GM21717 (cell line): ENCODE results near the gene PDE8A.
A peak's percentile ranks its signal among the peaks of the same experiment; 100 is the strongest.

Experiments
- ATAC-seq: cut with Tn5 transposase; IDR thresholded peaks from one replicate; pipeline ENCODE4 v1.9.1; 2021; ENCODE audit warnings: mild to moderate bottlenecking, moderate library complexity; ENCODE audit not compliant: unreplicated experiment

PDE8A gene

GRCh38 chr15:85071504-85071903, 89.8 kb downstream of the PDE8A start:
- ATAC-seq: no peak

- no peak for ATAC-seq
These were observed 91.3 kb downstream of the PDE8A start for GRCh38 chr15:85072917-85073316.

- peak; percentile 88 for ATAC-seq
These were observed 92.0 kb downstream of the PDE8A start for GRCh38 chr15:85073556-85074194.

DNA sequence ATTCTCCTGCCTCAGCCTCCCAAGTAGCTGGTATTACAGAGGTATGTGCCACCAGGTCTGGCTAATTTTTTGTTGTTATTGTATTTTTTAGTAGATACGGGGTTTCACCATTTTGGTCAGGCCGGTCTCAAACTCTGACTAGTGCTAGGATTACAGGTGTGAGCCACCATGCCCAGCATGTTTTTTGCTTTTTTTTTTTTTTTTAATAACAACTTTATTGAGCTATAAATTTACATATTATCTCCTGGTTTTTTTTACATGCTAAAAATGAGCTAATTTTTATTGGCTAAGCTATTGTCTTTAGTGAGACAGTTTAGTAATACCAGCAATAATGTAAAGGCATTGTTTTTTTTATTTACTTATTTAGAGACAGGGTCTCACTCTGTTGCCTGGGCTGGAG, 105.2 kb downstream of the PDE8A start:
- no peak for ATAC-seq

- ATAC-seq: no peak
These were observed 106.6 kb downstream of the PDE8A start for GRCh38 chr15:85088300-85088699.

- ATAC-seq: no peak
These were observed 108.4 kb downstream of the PDE8A start for GRCh38 chr15:85089929-85090597.

- ATAC-seq: no peak
These were observed 110.3 kb downstream of the PDE8A start for GRCh38 chr15:85091990-85092389.

- ATAC-seq: no peak
These were observed 113.0 kb downstream of the PDE8A start for GRCh38 chr15:85094685-85095084.

- no peak for ATAC-seq
These were observed 113.9 kb downstream of the PDE8A start for GRCh38 chr15:85095566-85095965.

DNA sequence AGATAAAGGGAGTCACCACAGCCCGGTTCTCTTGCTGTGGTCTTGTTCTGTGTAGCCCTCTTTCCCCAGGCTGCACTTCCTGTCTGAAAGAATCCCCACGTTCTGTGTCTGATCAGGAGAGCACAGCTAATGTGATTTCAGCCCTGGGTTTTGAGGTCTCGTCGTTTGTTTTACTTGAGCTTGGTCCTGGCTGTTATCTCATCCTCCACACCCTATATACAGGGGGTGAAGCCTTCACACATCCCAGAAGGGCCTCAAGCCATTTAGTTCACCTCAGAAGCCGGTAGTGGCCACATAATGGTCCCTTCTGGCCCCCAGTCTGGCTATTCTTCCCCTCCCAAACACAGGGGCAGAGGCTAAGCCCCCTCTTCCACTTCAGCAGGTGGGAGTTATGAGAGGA, 115.6 kb downstream of the PDE8A start:
- ATAC-seq: no peak

- no peak for ATAC-seq
These were observed 116.1 kb downstream of the PDE8A start for GRCh38 chr15:85097725-85098124.

DNA sequence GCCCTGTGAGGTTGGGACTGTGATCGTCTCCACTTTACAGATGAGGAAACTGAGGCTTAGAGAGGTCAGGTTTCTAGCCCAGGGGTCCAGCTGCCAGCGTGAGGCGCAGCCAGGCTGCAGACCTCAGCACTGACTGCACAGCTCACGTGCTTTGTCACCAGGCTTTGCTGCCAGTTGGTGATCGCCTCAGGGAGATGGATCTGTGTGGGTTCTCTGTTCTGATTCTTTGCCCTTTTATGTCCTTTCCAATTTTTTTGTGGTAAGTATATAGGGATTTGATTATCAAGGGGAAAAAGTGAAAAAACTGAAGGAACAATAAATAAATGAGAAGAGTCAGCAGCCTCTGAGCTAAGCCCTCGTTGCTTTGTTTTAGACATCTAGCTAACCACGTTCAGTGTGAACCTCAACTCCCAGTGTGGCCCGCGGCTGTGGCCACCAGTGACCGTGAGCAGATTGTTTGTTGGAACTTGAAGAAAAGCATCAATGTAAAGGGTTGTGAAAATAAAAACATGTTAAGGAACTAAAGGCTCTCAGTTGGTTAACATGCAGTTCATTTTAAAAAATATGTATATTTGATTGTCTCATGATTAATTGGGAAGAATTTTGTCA, 117.6 kb downstream of the PDE8A start:
- no peak for ATAC-seq

DNA sequence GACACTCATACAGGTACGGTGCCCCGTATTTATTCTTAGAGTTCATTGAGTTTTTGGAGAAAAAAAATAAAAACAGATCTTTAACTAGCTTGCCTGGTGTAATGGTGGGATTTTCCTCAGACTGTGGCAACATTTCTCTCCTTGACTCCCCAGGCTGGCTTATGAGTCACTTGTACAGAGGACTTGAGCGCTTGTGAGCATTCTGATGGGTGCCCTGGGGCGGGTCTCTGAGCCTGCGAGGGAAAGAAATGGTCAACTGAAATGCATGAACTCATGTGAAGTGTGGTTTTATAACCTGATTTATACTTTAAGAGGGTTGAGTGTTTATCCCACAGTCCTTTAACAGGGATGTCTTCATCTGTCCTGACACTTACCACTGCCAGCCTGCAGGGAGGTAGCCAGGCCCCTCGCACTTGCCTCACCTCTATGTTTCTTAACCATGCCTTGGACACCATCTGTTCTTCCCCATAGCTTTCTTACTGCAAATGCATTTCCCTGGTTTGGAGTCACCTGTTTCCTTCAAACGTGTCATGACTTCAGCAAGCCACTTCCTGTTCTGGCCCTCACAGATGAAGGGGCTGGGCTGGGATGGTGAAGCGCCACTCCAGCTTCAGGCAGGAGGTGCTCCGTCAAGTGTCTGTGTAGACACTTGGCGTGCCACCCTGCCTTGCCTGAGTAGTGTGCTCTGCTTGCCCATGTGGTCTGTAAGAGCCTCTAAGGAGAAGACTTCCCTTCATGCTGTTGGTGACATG, 118.7 kb downstream of the PDE8A start:
- ATAC-seq: no peak

- no peak for ATAC-seq
These were observed 122.9 kb downstream of the PDE8A start for GRCh38 chr15:85104584-85104983.

DNA sequence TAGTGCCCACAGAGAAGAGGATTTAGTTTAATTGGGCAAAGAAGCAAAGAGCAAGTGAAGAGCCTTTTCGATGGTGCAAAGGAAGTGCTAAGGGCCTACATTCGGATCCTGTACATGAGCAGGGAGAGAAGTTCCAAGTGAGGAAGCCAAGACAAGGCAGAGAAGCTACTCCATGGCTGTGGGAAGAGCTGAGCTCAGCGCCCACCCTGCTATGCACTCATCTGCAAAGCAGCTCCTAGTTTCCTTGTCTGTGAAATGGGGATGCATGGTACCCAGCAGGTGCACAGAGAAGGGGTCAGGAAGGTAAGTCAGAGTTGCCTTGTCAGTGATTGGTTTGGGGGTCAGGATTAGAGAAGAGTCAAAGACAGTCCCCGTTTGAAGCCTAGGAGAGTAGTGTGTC, 126.5 kb downstream of the PDE8A start:
- ATAC-seq: no peak

- ATAC-seq: no peak
These were observed 127.7 kb downstream of the PDE8A start for GRCh38 chr15:85109333-85109732.

DNA sequence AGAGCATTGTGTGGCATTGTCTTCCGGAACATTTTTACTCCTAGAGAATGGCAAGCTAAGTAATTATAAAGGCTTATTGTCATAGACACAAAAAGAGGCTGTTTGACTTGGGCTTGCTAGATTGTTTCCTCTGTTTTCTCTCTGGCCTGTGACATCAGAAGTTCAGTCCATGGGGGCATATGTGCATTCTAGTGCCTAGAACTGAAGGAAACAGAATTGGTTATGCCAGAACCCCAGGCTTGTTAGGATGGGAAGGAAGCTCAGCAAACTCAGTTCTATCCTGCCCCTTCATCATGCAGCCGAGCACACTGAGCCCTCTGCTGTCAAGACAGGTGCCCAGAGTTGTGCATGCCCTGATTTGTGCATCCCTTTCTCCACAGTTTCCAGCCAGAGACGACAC, 131.3 kb downstream of the PDE8A start:
- no peak for ATAC-seq

GRCh38 chr15:85114886-85115285, 133.2 kb downstream of the PDE8A start:
- ATAC-seq: no peak

- ATAC-seq: no peak
These were observed 134.4 kb downstream of the PDE8A start for GRCh38 chr15:85116066-85116465.

GRCh38 chr15:85116494-85116893, 134.8 kb downstream of the PDE8A start:
- ATAC-seq: no peak

DNA sequence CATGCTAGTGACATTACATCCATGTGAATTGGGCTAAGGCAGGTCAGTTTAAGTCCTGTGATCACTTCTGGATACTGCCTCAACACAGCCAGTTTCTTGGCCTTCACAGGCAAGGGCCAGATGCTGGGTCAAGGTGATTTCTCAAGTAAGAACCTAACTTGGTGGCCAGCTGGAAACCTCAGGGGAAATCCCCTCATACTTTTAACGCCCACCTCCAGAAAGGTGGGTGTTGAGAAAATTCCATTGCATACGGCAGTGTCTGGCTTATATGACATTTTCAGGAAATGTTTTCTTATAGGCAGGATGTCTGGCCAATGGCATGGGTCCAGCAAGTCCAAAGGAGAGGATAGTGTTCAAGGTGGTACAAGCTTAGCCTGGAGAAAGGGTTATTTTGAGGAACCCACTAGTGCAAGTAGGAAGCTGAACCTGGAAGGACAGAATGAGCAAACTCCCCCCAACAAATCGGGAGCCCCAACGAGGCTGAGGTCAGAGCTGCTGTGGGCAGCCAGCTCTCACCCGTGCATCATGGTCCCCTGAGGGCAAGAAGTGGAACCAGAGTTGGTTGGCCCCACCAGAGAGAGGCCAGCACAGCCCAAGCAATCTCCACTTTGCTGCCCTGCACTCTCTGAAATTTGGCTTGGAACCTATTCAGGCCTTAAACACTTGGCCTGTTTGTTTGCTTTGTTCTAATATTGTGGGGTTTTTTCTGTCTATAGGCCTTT, 135.4 kb downstream of the PDE8A start:
- ATAC-seq: no peak
